ENCODE data around the gene IKBKE.

- TF ChIP-seq HDAC2 (IDR thresholded peaks at IDR 0.05): no peak
- no peak for TF ChIP-seq POLR2A (IDR thresholded peaks at IDR 0.05; ENCODE audit: low read depth, low read length)
- no peak for TF ChIP-seq CTCF (IDR thresholded peaks at IDR 0.05 in 2 of 3, conservative IDR thresholded peaks at IDR 0.05 in 1 of 3; ENCODE audit: control insufficient read depth in 2 of 3, extremely low read depth in 1 of 3, insufficient read depth in 1 of 3, low read depth in 3 of 3, low read length in 3 of 3)
- no peak for TF ChIP-seq EGR1 (IDR thresholded peaks at IDR 0.05; ENCODE audit: borderline replicate concordance in 1 of 2, low read depth in 2 of 2, low read length in 2 of 2)
- TF ChIP-seq CBFB (IDR thresholded peaks at IDR 0.05; ENCODE audit: low read depth): no peak
- no peak for TF ChIP-seq CHD4 (IDR thresholded peaks at IDR 0.05)
- TF ChIP-seq EZH2 (IDR thresholded peaks at IDR 0.05; ENCODE audit: borderline replicate concordance, control insufficient read depth, low read depth, low read length): no peak
- TF ChIP-seq SP1 (IDR thresholded peaks at IDR 0.05; ENCODE audit: low read depth, low read length): no peak
Measured at GRCh38 chr1:206456577-206457370, 13.5 kb upstream of the IKBKE start.

Measured in GM12878 (cell line).